ENCODE measurements around the gene EIF4G1.
A peak's percentile ranks its signal among the peaks of the same experiment; 100 is the strongest.

EIF4G1 gene

GRCh38 chr3:184306341-184306972 lies 7.9 kb upstream of the EIF4G1 start:
- no peak for DNase-seq

- DNase-seq: no peak
Measured at GRCh38 chr3:184307915-184308314, 6.5 kb upstream of the EIF4G1 start.

GRCh38 chr3:184308744-184309143 lies 5.7 kb upstream of the EIF4G1 start:
- DNase-seq: no peak

GRCh38 chr3:184311633-184312032 lies 2.8 kb upstream of the EIF4G1 start:
- DNase-seq: no peak

GRCh38 chr3:184314700-184315542 lies 515 bp downstream of the EIF4G1 start:
- DNase-seq: peak; percentile 87

- no peak for DNase-seq
Measured at GRCh38 chr3:184315543-184315867, 1.1 kb downstream of the EIF4G1 start.

- no peak for DNase-seq
Measured at GRCh38 chr3:184315871-184316661, 1.7 kb downstream of the EIF4G1 start.

GRCh38 chr3:184316792-184317191 lies 2.4 kb downstream of the EIF4G1 start:
- no peak for DNase-seq

- no peak for DNase-seq
Measured at GRCh38 chr3:184317201-184317600, 2.8 kb downstream of the EIF4G1 start.

GRCh38 chr3:184320104-184320445 lies 5.7 kb downstream of the EIF4G1 start:
- DNase-seq: peak; percentile 90

- no peak for DNase-seq
Measured at GRCh38 chr3:184321666-184322065, 7.3 kb downstream of the EIF4G1 start.

GRCh38 chr3:184322731-184323487 lies 8.5 kb downstream of the EIF4G1 start:
- no peak for DNase-seq

- no peak for DNase-seq
Measured at GRCh38 chr3:184323696-184324095, 9.3 kb downstream of the EIF4G1 start.

GRCh38 chr3:184325269-184325668 lies 10.9 kb downstream of the EIF4G1 start:
- DNase-seq: no peak

- no peak for DNase-seq
Measured at GRCh38 chr3:184325715-184326369, 11.4 kb downstream of the EIF4G1 start.

- no peak for DNase-seq
Measured at GRCh38 chr3:184327171-184327570, 12.8 kb downstream of the EIF4G1 start.

GRCh38 chr3:184328516-184328915 lies 14.1 kb downstream of the EIF4G1 start:
- no peak for DNase-seq

GRCh38 chr3:184332370-184333090 lies 18.1 kb downstream of the EIF4G1 start:
- no peak for DNase-seq

GRCh38 chr3:184333190-184333589 lies 18.8 kb downstream of the EIF4G1 start:
- DNase-seq: no peak

GRCh38 chr3:184333700-184334099 lies 19.3 kb downstream of the EIF4G1 start:
- DNase-seq: no peak

- DNase-seq: no peak
Measured at GRCh38 chr3:184334470-184335158, 20.2 kb downstream of the EIF4G1 start.

Measured in left hindlimb (tissue), 1 donor.